Thyroid gland (tissue), 4 donors: ENCODE data around the gene ALDH3A1. TPM values are rescaled to one million over a fixed set of nuclear protein-coding genes. Genes with fewer than 3 reads are reported as not detected.
A peak's percentile ranks its signal among the peaks of the same experiment; 100 is the strongest.

Experiments used
- DNase-seq, 2 donors: peaks; one replicate each; pipeline ENCODE4 v3.0.0-alpha.2; 2019
- H3K27ac ChIP-seq, 3 donors: fragments of 200-600 bp; sonication (generic); 1 replicate in 2 of 3; 2 replicates in 1 of 3; pipeline ENCODE4 v1.5.1; 2016 to 2019; ENCODE audit warnings: mild to moderate bottlenecking in 1 of 3, moderate library complexity in 1 of 3
- H3K27me3 ChIP-seq: fragments of 200-600 bp; sonication (generic); one replicate; pipeline ENCODE4 v1.5.1; 2019
- H3K36me3 ChIP-seq, 2 donors: fragments of 200-600 bp; sonication (generic); one replicate each; pipeline ENCODE4 v1.5.1; 2016 to 2019
- H3K4me1 ChIP-seq, 2 donors: fragments of 200-600 bp; sonication (generic); one replicate each; pipeline ENCODE4 v1.5.1; 2017 to 2019
- H3K4me3 ChIP-seq, 3 donors: fragments of 200-600 bp; sonication (generic); replicated peaks in 1 of 3; 1 replicate in 2 of 3; 2 replicates in 1 of 3; pipeline ENCODE4 v1.5.1; 2016; ENCODE audit warnings: mild to moderate bottlenecking in 1 of 3
- H3K9me3 ChIP-seq: fragments of 200-600 bp; sonication (generic); one replicate; pipeline ENCODE4 v1.5.1; 2017
- CTCF ChIP-seq, 6 experiments: fragments of 200-600 bp in 3 of 6; fragments of 450-650 bp in 3 of 6; sonication (generic) in 3 of 6; IDR thresholded peaks; one replicate each; pipeline ENCODE4 v1.5.1; 2016 to 2019; ENCODE audit warnings: antibody characterized with exemption in 6 of 6, mild to moderate bottlenecking in 2 of 6, inconsistent platforms in 1 of 6, moderate library complexity in 1 of 6
- POLR2A ChIP-seq, 2 donors: fragments of 450-650 bp; IDR thresholded peaks; one replicate each; pipeline ENCODE4 v1.6.1; 2017; ENCODE audit warnings: antibody characterized with exemption in 2 of 2, mild to moderate bottlenecking in 2 of 2, moderate library complexity in 1 of 2
- WGBS, 2 donors: methylation state at CpG; one replicate each; pipeline ENCODE4 v1.1.5; 2017; 5-methylcytosine and 5-hydroxymethylcytosine counted together
- intact Hi-C: fragments of 100-400 bp; cut with DNase I; formaldehyde crosslinking; loops from one replicate; pipeline ENCODE4 v1.15.1; 2023
- total RNA-seq, 4 donors: library from RNA; depleted of rRNA; stranded (reverse); fragments of >200 nt; gene quantifications; one replicate each; pipeline ENCODE4 v1.2.3, GENCODE V29; 2016

Gene ALDH3A1
- total RNA-seq, 4 donors from 2014 or later, result 0.94 to 1.6 (median 1.1) TPM; not detected in 1

- intact Hi-C loops, result no loop called here
- Histone ChIP-seq H3K27me3 (no peaks in the 10 kb centered on the region), H3K9me3 (no peaks in the 10 kb centered on the region), H3K4me1 (peaks cover 18 to 47% of the 10 kb centered on the region in 2 donors), H3K36me3 (no peaks in the 10 kb centered on the region), H3K27ac (peak overlapping the region; percentile 81 to 98 (median 94)), H3K4me3 (no peak overlapping the region)
- no peak for TF ChIP-seq CTCF (IDR thresholded peaks at IDR 0.05)
- TF ChIP-seq POLR2A (IDR thresholded peaks at IDR 0.05), result no peak
- 77 to 87% methylated on average over 14 of the region's 15 CpGs for WGBS, 2 donors
- peak in 1 of 2 donors; percentile 21 for DNase-seq
Observed at GRCh38 chr17:19752216-19753050, 4.3 kb upstream of the ALDH3A1 start.

- WGBS, 2 donors, result 93% methylated on average over 3 of the region's 3 CpGs
- Histone ChIP-seq H3K36me3 (no peaks in the 10 kb centered on the region), H3K4me1 (peaks cover 18 to 47% of the 10 kb centered on the region in 2 donors), H3K27me3 (no peaks in the 10 kb centered on the region), H3K9me3 (no peaks in the 10 kb centered on the region), H3K4me3 (no peak overlapping the region), H3K27ac (peak overlapping the region in 2 of 3 donors; percentile 94 to 98)
- TF ChIP-seq CTCF (IDR thresholded peaks at IDR 0.05) (no peak), POLR2A (IDR thresholded peaks at IDR 0.05) (no peak)
- intact Hi-C loops, result no loop called here
- peak; percentile 42 to 57 for DNase-seq
Observed at GRCh38 chr17:19750835-19751234, 2.7 kb upstream of the ALDH3A1 start.

GRCh38 chr17:19750020-19750572, 2.0 kb upstream of the ALDH3A1 start:
- intact Hi-C loops, result no loop called here
- Histone ChIP-seq H3K9me3 (no peaks in the 10 kb centered on the region), H3K4me3 (no peak overlapping the region)

GRCh38 chr17:19748807-19749193, 702 bp upstream of the ALDH3A1 start:
- no peaks in the 10 kb centered on the region for H3K36me3 ChIP-seq
- H3K27me3 ChIP-seq, result no peaks in the 10 kb centered on the region
- H3K4me1 ChIP-seq, result peaks cover 27 to 54% of the 10 kb centered on the region in 2 donors
- TF ChIP-seq CTCF (IDR thresholded peaks at IDR 0.05), result no peak
- no peak overlapping the region for H3K4me3 ChIP-seq
- no peak overlapping the region for H3K27ac ChIP-seq
- intact Hi-C loops, result no loop called here
- H3K9me3 ChIP-seq, result no peaks in the 10 kb centered on the region
- DNase-seq, result no peak
- WGBS, 2 donors, result 81 to 87% methylated on average over 12 to 13 of the region's 13 CpGs

More at GRCh38 chr17:19750020-19750572, 2.0 kb upstream of the ALDH3A1 start:
- Histone ChIP-seq H3K36me3 (no peaks in the 10 kb centered on the region), H3K4me1 (peaks cover 21 to 50% of the 10 kb centered on the region in 2 donors), H3K27ac (peak overlapping the region in 2 of 3 donors; percentile 39 to 49), H3K27me3 (no peaks in the 10 kb centered on the region)
- 95 to 96% methylated on average over 9 of the region's 9 CpGs for WGBS, 2 donors
- TF ChIP-seq POLR2A (IDR thresholded peaks at IDR 0.05), result no peak
- no peak for TF ChIP-seq CTCF (IDR thresholded peaks at IDR 0.05)
- DNase-seq, result peak in 1 of 2 donors; percentile 26

GRCh38 chr17:19747159-19747719, 859 bp downstream of the ALDH3A1 start:
- H3K9me3 ChIP-seq, result no peaks in the 10 kb centered on the region
- no peak for DNase-seq
- 93 to 96% methylated on average over 9 to 13 of the region's 13 CpGs for WGBS, 2 donors
- no peaks in the 10 kb centered on the region for H3K27me3 ChIP-seq
- no peak for TF ChIP-seq POLR2A (IDR thresholded peaks at IDR 0.05)
- TF ChIP-seq CTCF (IDR thresholded peaks at IDR 0.05), result no peak
- peaks cover 14 to 39% of the 10 kb centered on the region in 2 donors for H3K4me1 ChIP-seq
- H3K27ac ChIP-seq, result no peak overlapping the region
- no peaks in the 10 kb centered on the region for H3K36me3 ChIP-seq
- intact Hi-C loops, result no loop called here
- H3K4me3 ChIP-seq, result no peak overlapping the region
